Loucy (cell line): ENCODE results near the gene TTLL1.

Source experiments
- CTCF ChIP-seq: fragments of 200-600 bp; sonication (generic); conservative IDR thresholded peaks from 2 replicates; pipeline ENCODE4 v1.5.1; 2014; ENCODE audit warnings: mild to moderate bottlenecking, antibody characterized with exemption, low read length
- EZH2phosphoT487 ChIP-seq: fragments of 200-600 bp; IDR thresholded peaks from 2 replicates; pipeline ENCODE4 v1.6.1; 2018; ENCODE audit warnings: antibody characterized with exemption, mild to moderate bottlenecking, moderate library complexity, borderline replicate concordance

GRCh38 chr22:43136801-43137200 lies 47.6 kb upstream of the TTLL1 start:
- no peak for TF ChIP-seq CTCF
- no peak for TF ChIP-seq EZH2phosphoT487
